GM18526 (cell line): ENCODE measurements around the gene SSH3.

Experiments used
- POLR2A ChIP-seq: IDR thresholded peaks from 3 replicates; pipeline ENCODE4 v1.6.1; 2011; ENCODE audit not compliant: insufficient read length; ENCODE audit errors: extremely low read depth

The SSH3 gene

DNA sequence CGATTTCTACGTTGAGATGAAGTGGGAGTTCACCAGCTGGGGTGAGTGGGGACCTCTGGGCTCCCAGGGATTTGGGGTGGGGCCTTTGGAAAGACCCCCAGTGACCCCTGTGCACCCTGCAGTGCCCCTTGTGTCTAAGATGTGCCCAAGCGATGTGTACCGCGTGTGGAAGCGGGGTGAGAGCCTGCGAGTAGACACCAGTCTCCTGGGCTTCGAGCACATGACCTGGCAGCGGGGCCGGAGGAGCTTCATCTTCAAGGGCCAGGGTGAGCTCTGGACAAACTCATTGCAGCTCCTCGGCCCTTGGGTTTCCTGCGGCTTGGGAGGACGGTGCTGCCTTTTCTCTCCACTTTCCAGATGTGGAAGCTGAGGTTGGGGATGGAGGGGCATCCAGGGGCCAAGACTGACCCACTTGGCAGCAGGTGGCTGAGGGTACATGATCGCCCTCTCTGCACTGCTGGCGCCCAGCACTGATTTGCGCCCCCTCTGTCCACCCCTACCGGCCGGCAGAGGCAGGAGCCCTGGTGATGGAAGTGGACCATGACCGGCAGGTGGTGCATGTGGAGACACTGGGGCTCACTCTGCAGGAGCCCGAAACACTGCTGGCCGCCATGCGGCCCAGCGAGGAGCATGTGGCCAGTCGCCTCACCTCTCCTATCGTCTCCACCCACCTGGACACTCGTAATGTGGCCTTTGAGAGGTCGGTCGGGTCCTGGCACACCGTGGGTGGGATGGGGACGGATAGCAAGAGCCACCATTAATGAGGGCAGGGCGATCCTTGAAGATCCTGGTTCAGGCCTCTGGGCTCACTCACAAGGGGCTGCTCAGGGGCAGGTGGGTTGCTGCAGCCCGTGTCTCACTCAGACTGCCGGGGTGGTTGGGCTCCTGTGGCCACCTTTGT is 11.6 kb upstream of the SSH3 start:
- no peak for TF ChIP-seq POLR2A

DNA sequence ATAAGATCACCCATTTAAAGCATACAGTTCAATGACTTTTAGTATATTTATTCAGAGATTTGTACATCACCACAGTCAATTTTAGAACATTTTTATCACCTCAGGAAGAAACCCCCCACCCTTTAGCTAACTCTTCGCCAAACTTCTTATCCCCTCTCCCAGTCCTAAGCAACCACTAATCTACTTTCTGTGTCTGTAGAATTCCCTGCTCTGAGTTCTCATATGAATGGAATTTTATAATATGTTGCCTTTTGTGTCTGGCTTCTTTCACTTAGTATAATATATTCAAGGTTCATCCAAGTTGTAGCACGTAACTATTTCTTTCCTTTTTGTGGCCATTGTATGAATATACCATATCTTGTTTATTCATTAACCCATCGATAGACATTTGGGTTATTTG is 10.7 kb upstream of the SSH3 start:
- no peak for TF ChIP-seq POLR2A

DNA sequence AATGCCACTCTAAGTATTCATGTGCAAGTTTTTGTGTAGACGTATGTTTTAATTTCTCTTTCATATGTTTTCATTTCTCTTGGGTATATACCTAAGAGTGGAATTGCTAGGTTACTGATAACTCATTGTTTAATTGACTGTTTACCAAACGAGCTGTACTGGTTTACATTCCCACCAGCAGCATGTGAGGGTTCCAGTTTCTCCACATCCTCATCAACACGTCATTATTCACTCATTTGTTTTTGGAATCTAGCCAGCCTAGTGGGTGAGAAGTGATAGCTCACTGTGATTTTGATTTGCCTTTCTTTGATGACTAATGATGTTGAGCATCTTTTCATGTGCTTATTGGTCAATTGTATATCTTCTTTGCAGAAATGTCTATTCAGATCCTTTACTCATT is 10.2 kb upstream of the SSH3 start:
- no peak for TF ChIP-seq POLR2A

DNA sequence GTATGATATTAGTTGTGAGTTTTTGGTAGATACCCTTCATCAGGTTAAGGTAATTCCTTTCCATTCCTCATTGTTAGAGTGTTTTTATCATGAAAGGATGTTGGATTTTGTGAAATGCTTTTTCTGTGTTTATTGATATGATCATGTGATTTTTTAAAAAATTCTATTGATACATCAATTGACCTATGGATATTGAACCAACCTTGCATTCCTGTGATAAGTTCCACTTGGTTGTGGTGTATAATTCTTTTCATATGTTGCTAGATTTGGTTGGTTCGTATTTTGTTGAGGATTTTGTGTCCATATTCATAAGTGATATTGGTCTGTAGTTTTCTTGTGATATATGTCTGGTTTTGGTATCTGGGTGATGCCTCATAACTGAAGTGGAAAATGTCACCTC is 7.5 kb upstream of the SSH3 start:
- TF ChIP-seq POLR2A = no peak

DNA sequence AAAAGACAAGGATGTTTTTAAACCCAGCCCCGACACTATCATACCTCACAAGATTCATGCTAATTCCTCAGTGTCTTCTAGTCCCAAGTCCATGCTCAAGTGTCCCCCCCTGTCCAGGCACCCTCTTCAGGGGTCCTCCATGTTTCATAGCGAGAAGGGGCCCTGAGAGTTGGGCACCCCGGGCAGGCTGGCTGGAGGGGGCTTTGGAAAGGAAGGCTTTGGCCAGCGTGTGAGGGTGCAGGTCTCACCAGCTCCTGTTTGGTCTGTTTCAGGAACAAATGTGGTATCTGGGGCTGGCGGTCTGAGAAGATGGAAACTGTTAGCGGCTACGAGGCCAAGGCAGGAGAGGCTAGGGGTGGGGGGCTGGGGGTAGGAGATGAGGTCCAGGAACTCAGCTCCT is 4.5 kb upstream of the SSH3 start:
- TF ChIP-seq POLR2A = no peak

DNA sequence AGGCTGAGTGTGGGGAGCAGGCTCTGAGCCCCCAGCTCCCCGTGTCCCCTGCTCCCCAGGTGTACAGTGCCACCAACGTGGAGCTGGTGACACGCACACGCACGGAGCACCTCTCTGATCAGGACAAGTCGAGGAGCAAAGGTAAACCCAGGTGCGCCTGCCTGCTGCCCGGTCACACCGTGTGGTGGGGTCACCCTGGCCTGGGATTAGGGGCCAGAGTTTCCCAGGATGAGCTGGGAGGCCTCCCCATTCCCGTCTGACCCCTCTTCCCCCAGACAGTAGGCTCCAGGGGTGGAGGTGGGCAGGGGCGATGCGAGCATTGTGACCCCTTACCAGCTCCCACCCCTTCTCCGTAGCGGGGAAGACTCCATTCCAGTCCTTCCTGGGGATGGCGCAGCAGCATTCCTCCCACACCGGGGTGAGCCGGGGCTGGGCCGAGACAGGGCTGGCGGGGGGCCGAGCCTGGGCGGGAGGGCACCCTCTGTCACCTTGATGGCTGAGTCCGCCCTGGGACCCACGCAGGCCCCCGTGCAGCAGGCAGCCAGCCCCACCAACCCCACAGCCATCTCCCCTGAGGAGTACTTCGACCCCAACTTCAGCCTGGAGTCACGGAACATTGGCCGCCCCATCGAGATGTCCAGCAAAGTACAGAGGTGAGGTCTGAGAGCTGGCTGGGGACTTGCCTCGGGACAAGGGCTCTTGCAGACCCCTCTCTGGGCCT is 3.7 kb upstream of the SSH3 start:
- TF ChIP-seq POLR2A = no peak

DNA sequence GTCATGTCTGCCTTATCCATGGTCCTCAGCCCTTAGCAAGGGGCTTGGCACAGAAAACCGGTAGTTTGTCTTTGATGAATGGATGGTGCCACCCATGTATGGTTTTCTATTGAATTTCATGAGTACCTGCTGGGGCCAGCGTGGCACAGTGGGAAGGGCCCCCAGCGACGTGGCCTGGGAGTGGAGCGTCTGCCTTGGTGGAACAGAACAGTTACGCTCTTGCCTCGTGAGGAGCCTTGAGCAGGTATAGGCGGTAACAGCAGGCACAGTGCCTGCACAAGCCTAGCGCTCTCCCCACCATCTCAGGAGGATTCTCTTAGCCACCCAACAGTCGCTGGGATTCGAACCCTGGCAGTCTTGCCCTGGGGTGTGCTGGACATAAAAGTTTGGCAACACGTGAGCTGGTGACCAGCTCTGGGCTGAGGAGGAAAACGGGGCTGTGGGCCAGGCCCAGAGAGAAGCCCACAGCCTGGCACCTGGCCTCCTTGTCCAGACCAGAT is 3.0 kb upstream of the SSH3 start:
- no peak for TF ChIP-seq POLR2A

DNA sequence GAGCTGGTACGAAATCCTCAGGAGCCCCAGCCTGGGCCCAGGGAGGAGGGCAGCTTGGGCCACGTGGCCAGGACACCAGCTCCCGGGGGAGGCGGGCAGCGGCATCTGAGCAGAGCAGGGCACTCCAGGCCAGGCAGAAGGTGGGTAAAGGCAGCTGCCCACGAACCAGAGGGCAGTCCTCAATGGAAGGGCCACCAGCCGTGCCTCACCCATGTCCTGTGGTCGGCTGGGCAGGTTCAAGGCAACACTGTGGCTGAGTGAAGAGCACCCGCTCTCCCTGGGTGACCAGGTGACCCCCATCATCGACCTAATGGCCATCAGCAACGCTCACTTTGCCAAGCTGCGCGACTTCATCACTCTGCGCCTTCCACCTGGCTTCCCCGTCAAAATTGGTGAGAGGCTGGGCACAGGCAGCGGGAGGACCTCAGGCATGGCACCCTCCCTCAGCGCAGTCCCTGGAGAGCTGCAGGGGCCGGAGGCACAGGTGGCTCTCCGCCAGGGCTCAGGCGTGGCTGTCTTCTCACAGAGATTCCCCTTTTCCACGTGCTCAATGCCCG is 2.5 kb upstream of the SSH3 start:
- no peak for TF ChIP-seq POLR2A

DNA sequence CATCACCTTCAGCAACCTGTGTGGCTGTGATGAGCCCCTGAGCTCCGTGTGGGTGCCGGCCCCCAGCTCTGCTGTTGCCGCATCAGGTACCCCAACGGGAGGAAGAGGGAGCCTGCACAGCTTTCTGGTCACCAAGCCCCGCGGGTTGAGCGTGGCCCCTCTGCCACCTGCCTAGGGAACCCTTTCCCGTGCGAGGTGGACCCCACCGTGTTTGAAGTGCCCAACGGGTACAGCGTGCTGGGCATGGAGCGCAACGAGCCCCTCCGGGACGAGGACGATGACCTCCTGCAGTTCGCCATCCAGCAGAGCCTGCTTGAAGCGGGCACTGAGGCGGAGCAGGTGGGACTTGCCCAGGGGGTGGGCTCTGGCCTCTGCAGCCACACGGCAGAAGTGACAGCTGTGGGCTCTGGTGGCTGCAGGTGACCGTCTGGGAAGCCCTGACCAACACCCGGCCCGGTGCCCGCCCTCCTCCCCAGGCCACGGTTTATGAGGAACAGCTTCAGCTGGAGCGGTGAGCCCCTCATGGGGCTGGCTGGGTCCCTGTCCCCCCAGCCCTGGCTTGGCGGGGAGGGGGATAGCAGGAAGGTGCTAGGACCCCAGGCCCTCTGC is 1.9 kb upstream of the SSH3 start:
- TF ChIP-seq POLR2A = no peak

DNA sequence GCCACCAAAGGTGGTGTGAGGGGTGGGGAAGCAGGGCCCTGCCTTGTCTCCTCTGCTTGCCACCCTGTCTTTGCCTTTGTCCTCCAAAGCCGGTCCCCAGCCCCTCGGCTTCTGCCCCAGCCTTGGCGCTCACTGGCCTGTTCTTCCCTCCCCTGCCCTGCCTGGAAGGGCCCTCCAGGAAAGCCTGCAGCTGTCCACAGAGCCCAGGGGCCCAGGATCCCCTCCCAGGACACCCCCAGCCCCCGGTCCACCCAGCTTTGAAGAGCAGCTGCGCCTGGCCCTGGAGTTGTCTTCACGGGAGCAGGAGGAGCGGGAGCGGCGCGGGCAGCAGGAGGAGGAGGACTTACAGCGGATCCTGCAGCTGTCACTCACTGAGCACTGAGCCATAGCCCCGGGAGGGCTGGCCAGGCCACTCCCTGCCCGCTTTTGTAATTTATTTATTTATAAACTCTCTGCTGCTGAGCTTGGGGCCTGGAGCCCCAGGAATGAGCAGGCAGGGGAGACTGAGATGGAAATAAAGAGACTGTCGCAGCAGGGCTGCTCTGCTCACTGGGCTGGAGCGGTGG is 1.3 kb upstream of the SSH3 start:
- TF ChIP-seq POLR2A = no peak

DNA sequence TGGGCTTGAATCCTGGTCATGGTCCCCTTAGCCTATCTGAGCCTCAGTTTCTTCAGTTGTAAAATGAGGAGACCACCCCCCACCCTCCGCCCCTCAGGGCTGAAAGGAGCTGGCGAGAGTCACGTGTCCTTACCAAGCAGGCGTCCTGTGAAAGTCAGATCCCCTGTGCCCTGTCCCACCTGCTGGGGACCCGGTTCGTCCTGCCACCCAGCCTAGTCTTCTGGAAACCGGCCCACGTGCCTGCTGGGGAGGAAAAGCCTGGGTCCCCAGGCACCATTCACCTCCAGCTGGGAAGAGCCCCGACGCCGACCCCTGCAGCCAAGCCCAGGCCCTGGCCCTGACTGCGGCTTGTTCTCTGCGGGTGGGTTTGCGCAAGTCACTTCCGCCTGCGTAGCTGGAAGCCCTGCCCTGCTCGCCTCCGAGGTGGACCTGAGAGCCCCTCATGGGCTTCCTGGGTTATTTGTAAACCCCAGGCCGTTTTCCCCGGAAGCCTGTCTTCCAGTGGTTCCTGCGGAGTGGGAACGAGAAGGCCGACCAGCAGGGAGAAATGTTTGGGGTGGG is 679 bp upstream of the SSH3 start:
- no peak for TF ChIP-seq POLR2A

DNA sequence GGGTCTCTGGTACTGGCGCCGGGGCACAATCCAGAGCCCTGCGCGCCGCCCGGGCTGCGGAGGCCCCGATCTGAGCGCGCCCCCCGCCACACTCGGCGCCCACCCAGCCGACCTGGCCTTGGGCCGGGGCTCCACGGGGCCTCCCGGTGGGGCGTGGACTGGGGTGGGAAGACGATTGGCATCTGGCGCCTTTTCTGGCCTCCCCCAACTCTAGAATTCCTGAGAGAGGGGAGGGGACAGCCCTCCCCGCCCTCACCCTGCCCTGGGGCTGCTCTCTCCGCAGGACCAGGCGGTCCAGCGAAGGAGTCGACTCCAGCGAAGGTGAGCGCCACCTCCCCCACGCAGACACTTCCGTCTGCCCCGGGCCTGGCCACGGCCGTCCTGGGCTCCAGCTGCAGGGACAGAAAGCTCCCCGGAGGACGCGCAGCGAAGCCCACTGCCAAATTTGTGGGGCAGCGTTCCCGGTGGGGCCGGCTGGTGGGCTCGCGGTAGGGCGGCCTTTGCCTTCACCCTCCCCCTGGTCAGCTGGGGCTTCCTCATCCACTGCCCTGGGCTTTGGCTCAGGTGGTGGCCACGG is 593 bp downstream of the SSH3 start:
- TF ChIP-seq POLR2A = no peak

DNA sequence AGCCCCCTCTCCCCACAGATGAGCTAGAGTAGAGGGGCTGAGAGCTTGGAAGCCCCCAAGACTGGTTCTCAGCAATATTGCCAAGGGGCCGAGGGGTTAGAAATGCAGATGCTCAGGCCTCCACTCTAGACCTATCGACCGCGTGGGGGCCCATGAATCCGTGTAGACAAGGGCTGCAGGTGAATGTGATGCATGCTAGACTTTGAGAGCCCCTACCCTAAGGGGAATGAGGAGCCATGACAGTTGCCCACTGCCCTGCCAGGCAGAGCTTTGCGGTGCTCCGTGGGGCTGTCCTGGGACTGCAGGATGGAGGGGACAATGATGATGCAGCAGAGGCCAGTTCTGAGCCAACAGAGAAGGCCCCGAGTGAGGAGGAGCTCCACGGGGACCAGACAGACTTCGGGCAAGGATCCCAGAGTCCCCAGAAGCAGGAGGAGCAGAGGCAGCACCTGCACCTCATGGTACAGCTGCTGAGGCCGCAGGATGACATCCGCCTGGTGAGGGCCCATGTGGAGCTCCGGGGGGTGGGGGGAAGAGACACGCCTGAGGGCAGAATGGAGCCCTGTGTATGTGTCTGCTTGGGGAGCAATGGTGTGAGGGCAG is 1.3 kb downstream of the SSH3 start:
- no peak for TF ChIP-seq POLR2A
